Adrenal gland (tissue), 5 donors: ENCODE measurements around the gene KRT76.

Experiments
- POLR2A ChIP-seq, 2 donors: fragments of 450-650 bp; IDR thresholded peaks; one replicate each; pipeline ENCODE4 v1.6.1; 2017; ENCODE audit warnings: antibody characterized with exemption in 2 of 2, mild to moderate bottlenecking in 2 of 2, moderate library complexity in 1 of 2
- TF ChIP-seq, protein P1 (sequence below), 6 experiments: fragments of 450-650 bp in 4 of 6; fragments of 200-600 bp in 2 of 6; sonication (generic) in 1 of 6; IDR thresholded peaks; 1 replicate in 5 of 6; 2 replicates in 1 of 6; pipeline versions ENCODE4 v1.5.1 to v1.8.0; 2016 to 2021; ENCODE audit warnings: antibody characterized with exemption in 6 of 6, mild to moderate bottlenecking in 2 of 6, moderate library complexity in 1 of 6
- donor health status: DM: no; HTN: no; CAD: no.

DNA sequence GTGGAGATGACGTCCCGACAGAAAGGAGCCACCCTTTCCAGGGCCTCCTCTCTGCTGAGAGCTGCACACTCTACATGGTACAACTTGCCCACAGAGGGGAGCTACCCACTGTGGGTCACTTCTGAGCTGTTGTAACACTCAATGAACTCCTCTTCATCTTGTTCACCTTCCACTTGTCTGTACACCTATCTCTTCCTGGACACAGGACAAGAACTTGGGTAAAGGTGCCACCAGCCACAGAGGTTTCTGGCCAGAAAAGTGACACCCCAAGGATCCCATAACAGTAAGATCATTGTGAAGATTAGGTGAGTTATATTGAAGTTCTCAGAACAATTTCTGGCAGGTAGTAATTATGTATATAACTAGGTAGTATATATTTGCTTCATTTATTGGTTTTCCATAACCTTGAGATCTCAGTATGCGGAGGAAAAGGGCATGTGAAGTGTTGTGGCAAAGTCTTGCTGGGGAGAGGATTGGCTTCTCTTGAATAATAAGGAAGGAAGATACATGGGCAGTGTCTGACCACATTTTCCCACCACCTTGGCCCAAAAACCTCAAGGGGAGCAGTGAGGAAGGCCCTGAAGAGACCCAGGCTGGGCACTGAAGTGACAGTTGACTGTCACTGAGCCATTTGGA lies 34.2 kb downstream of the KRT76 start:
- TF ChIP-seq, protein P1, sequence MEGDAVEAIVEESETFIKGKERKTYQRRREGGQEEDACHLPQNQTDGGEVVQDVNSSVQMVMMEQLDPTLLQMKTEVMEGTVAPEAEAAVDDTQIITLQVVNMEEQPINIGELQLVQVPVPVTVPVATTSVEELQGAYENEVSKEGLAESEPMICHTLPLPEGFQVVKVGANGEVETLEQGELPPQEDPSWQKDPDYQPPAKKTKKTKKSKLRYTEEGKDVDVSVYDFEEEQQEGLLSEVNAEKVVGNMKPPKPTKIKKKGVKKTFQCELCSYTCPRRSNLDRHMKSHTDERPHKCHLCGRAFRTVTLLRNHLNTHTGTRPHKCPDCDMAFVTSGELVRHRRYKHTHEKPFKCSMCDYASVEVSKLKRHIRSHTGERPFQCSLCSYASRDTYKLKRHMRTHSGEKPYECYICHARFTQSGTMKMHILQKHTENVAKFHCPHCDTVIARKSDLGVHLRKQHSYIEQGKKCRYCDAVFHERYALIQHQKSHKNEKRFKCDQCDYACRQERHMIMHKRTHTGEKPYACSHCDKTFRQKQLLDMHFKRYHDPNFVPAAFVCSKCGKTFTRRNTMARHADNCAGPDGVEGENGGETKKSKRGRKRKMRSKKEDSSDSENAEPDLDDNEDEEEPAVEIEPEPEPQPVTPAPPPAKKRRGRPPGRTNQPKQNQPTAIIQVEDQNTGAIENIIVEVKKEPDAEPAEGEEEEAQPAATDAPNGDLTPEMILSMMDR (IDR thresholded peaks at IDR 0.05), result no peak
- TF ChIP-seq POLR2A (IDR thresholded peaks at IDR 0.05), result no peak
